HUES6 (cell line): ENCODE data around the gene PLEKHA6.
A peak's percentile ranks its signal among the peaks of the same experiment; 100 is the strongest.

Source experiments
- H3K27ac ChIP-seq: 2 replicates; pipeline ENCODE4 v1.7.0; 2013; ENCODE audit warnings: low read depth, mild to moderate bottlenecking, low read length, inconsistent platforms
- H3K27me3 ChIP-seq: 2 replicates; pipeline ENCODE4 v1.6.1; 2013; ENCODE audit warnings: low read length; ENCODE audit not compliant: control insufficient read depth, insufficient read depth
- H3K36me3 ChIP-seq: 2 replicates; pipeline ENCODE4 v1.6.1; 2013; ENCODE audit warnings: low read length; ENCODE audit not compliant: control insufficient read depth, insufficient read depth
- H3K4me1 ChIP-seq: 2 replicates; pipeline ENCODE4 v1.6.1; 2013; ENCODE audit warnings: low read length; ENCODE audit not compliant: control insufficient read depth, insufficient read depth
- H3K4me3 ChIP-seq: 2 replicates; pipeline ENCODE4 v1.5.1; 2013; ENCODE audit warnings: low read depth, low read length
- H3K9ac ChIP-seq: one replicate; pipeline ENCODE4 v1.6.1; 2013; ENCODE audit warnings: mild to moderate bottlenecking, low read length
- H3K9me3 ChIP-seq: 2 replicates; pipeline ENCODE4 v1.6.1; 2013; ENCODE audit warnings: low read depth, low read length; ENCODE audit not compliant: control insufficient read depth, insufficient read depth

Gene PLEKHA6

GRCh38 chr1:204362984-204363334 is 3.2 kb upstream of the PLEKHA6 start:
- Histone ChIP-seq H3K27me3 (peaks cover 34% of the 10 kb centered on the region), H3K9ac (peak overlapping the region; percentile 33), H3K4me1 (peaks cover 27% of the 10 kb centered on the region)

GRCh38 chr1:204361781-204362180 is 2.1 kb upstream of the PLEKHA6 start:
- no peak overlapping the region for H3K27ac ChIP-seq
- H3K36me3 ChIP-seq: no peaks in the 10 kb centered on the region
- peaks cover 36% of the 10 kb centered on the region for H3K4me1 ChIP-seq

More at GRCh38 chr1:204362984-204363334, 3.2 kb upstream of the PLEKHA6 start:
- Histone ChIP-seq H3K4me3 (peak overlapping the region; percentile 43), H3K27ac (no peak overlapping the region), H3K9me3 (no peaks in the 10 kb centered on the region), H3K36me3 (no peaks in the 10 kb centered on the region)

DNA sequence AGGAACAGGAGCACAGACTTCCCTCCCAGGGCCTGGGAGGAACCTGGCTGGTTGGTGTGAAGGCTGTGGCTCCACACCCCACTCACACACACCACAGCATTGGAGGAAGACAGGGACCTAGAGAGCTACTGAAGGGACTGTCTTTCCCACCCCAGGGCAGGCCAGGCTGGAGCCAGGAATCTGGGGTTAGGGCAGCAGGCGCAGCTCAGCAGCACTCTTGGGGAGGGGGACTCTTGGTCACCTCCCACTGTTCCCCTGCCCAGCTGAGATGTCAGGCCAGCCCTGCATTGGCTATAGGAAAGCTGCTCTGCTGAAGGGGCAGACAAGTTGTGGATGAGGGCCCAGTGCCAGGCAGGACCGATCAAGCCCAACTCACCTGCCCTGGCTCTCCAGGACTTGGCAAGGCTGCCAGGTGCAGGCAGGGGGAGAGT is 1.6 kb upstream of the PLEKHA6 start:
- Histone ChIP-seq H3K9ac (no peak overlapping the region), H3K27ac (no peak overlapping the region), H3K4me3 (no peak overlapping the region), H3K27me3 (peaks cover 34% of the 10 kb centered on the region), H3K36me3 (no peaks in the 10 kb centered on the region), H3K4me1 (peaks cover 36% of the 10 kb centered on the region), H3K9me3 (no peaks in the 10 kb centered on the region)

More at GRCh38 chr1:204361781-204362180, 2.1 kb upstream of the PLEKHA6 start:
- Histone ChIP-seq H3K27me3 (peaks cover 34% of the 10 kb centered on the region), H3K4me3 (no peak overlapping the region), H3K9me3 (no peaks in the 10 kb centered on the region), H3K9ac (no peak overlapping the region)

DNA sequence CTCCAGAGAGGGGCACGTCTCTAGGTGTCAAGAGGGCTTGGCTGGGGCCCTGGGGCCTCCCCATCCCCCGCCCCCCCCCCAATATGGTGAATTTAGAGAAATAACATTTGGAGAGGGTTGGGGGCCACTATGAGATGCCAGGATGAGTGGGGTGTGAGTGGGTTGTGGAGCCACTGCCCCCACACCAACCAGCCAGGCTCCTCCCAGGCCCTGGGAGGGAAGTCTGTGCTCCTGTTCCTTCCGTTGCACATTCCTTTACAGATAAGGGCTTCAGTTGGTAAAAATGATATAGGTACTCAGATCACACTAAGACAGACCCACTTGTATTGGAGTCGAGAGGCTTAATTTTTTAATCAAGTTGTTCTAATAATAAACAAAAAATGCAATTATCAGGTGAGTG is 585 bp upstream of the PLEKHA6 start:
- H3K27ac ChIP-seq: no peak overlapping the region
- H3K4me3 ChIP-seq: no peak overlapping the region
- H3K9ac ChIP-seq: no peak overlapping the region
- peaks cover 36% of the 10 kb centered on the region for H3K4me1 ChIP-seq
- H3K9me3 ChIP-seq: no peaks in the 10 kb centered on the region
- no peaks in the 10 kb centered on the region for H3K36me3 ChIP-seq
- peaks cover 26% of the 10 kb centered on the region for H3K27me3 ChIP-seq

DNA sequence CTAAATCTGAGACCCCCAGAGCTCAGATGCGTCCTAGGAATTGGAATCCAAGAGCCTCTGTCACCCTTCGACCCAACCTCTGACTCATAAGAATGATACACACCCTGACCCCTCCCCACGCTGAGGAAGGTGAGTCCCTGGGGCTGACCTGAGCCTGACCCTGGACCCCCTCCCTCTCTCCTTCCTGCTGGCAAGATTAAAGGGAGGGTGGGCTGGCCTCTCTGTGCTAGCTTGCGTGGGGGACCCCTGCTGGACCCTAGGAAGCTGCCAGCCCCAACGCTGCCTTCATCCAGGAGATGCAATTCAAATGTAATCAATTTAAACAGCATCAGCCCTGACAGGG is 627 bp downstream of the PLEKHA6 start:
- peaks cover 19% of the 10 kb centered on the region for H3K27me3 ChIP-seq
- peaks cover 36% of the 10 kb centered on the region for H3K4me1 ChIP-seq
- no peaks in the 10 kb centered on the region for H3K36me3 ChIP-seq
- no peak overlapping the region for H3K9ac ChIP-seq
- no peak overlapping the region for H3K27ac ChIP-seq
- H3K9me3 ChIP-seq: no peaks in the 10 kb centered on the region
- peak overlapping the region; percentile 21; the same call in 1 of the 2 replicates for H3K4me3 ChIP-seq

DNA sequence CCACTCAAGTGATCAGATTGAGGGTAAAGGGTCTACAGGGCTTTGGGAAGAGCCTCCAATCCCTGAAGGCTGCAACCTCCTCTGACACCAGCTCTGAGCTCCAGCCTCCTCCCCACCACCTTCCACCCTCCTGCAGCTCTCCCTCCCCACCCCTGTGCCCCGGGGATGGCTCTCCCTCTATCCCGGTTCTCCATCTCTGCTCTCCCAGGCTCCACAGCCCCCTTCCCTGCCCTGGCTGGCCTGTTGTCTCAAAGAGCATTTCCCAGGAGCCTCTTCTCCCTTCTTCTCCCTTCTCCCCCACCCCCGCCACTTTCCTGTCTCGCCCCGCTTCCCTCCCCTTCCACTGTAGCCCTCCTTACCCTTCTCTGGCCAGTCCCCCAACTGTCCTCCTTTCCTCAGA is 1.1 kb downstream of the PLEKHA6 start:
- Histone ChIP-seq H3K36me3 (no peaks in the 10 kb centered on the region), H3K27ac (no peak overlapping the region), H3K9me3 (no peaks in the 10 kb centered on the region), H3K9ac (no peak overlapping the region), H3K27me3 (peaks cover 16% of the 10 kb centered on the region), H3K4me3 (no peak overlapping the region), H3K4me1 (peaks cover 36% of the 10 kb centered on the region)

DNA sequence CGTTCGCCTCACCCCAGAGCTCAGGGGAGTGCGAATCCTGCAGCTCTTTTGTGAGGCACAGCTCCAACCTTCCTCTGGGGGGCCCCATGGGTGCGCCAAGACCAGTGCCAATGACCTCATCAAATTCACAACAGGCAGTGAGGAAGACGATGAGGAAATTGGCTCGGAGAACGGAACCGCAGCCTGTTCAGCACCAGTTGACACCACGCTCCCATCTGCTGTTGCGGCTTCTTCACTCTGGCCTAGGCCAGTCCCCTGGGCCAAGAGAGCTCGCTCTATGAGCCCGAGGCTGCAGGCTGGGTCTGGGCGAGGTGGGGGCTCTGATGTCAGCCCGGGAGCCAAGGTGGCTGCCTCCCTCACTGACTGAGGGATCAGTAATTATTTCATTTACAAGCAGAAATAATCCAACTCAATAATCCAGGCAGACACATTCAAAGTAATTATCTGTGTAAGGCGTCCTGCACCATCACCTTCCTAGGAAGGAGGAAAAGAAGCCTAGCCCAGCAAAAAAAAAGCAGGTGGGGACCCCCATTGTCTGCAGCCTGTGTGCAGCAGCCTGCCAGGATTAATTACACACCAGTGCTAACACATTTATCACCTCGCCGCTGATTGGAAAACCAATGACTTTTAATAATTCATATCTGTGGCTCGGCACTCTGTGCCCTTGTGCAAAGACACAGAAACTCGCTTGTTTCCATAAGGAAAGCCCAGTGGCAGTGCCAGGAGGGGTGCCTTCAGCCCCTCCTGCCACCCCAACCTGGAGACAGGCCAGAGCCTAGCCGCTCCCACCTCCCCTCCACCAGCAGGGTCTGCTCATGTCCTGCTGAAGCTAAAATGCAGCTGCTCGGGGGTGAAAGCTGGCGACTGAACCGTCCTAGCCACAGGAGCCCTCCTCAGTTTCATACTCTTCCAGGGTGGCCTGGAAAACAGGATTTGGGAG is 1.9 kb downstream of the PLEKHA6 start:
- no peak overlapping the region for H3K9ac ChIP-seq
- H3K27ac ChIP-seq: no peak overlapping the region
- peaks cover 29% of the 10 kb centered on the region for H3K4me1 ChIP-seq

GRCh38 chr1:204356997-204357396 is 2.7 kb downstream of the PLEKHA6 start:
- no peak overlapping the region for H3K9ac ChIP-seq
- H3K27me3 ChIP-seq: peaks cover 2% of the 10 kb centered on the region
- H3K9me3 ChIP-seq: no peaks in the 10 kb centered on the region
- H3K4me3 ChIP-seq: no peak overlapping the region
- H3K27ac ChIP-seq: no peak overlapping the region
- no peaks in the 10 kb centered on the region for H3K36me3 ChIP-seq
- peaks cover 28% of the 10 kb centered on the region for H3K4me1 ChIP-seq

More for the DNA sequence above, 1.9 kb downstream of the PLEKHA6 start:
- Histone ChIP-seq H3K9me3 (no peaks in the 10 kb centered on the region), H3K36me3 (no peaks in the 10 kb centered on the region), H3K27me3 (peaks cover 10% of the 10 kb centered on the region), H3K4me3 (no peak overlapping the region)

GRCh38 chr1:204355913-204356312 is 3.8 kb downstream of the PLEKHA6 start:
- no peaks in the 10 kb centered on the region for H3K36me3 ChIP-seq
- no peak overlapping the region for H3K27ac ChIP-seq
- H3K9me3 ChIP-seq: no peaks in the 10 kb centered on the region
- H3K4me3 ChIP-seq: no peak overlapping the region
- peaks cover 35% of the 10 kb centered on the region for H3K4me1 ChIP-seq
- H3K27me3 ChIP-seq: no peaks in the 10 kb centered on the region; the same call in 1 of the 2 replicates
- H3K9ac ChIP-seq: no peak overlapping the region

GRCh38 chr1:204354579-204354978 is 5.2 kb downstream of the PLEKHA6 start:
- Histone ChIP-seq H3K36me3 (no peaks in the 10 kb centered on the region), H3K9ac (no peak overlapping the region), H3K4me3 (no peak overlapping the region), H3K27me3 (no peaks in the 10 kb centered on the region), H3K27ac (no peak overlapping the region), H3K4me1 (peaks cover 40% of the 10 kb centered on the region), H3K9me3 (no peaks in the 10 kb centered on the region)

DNA sequence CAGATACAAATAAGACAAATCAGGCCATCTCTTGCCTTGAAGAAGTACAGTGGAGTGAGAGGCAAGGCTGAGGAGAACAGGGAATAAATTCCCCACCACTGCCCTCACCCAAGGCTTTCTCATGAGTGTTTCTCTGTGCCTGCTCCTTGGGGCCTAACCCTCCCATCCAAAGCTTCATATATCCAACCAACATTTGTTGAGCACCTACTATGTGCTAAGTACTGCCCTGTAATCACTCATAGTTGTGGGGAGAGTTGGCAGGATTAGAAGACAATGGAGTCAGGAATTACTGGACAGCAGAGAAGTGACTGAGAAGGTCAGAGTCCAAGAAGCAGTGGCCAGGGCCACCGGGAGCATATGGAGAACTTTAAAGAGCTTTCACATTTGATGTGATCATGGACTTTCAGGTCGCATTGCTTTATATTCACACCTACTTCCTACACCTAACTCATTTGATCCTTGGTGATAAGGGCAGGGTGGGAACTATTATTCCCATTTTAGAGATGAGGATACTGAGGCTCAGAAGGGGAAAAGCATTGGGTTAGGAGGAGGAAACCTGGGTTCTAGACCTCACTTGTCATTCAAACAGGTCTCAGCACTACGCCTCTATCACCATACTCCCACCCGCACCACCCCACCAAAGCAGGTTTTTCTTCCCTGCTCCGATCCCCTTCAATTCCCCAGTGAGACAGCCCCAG is 6.4 kb downstream of the PLEKHA6 start:
- H3K4me3 ChIP-seq: no peak overlapping the region
- H3K36me3 ChIP-seq: no peaks in the 10 kb centered on the region
- no peaks in the 10 kb centered on the region for H3K9me3 ChIP-seq
- no peak overlapping the region for H3K27ac ChIP-seq
- no peaks in the 10 kb centered on the region for H3K27me3 ChIP-seq
- no peak overlapping the region for H3K9ac ChIP-seq
- H3K4me1 ChIP-seq: peaks cover 32% of the 10 kb centered on the region
